H1 (cell line): Measurements from ENCODE around the gene NOLC1. TPM values are rescaled to one million over a fixed set of nuclear protein-coding genes. Genes with fewer than 3 reads are reported as not detected.

Experiments
- CTCF ChIA-PET: fragments of 300-600 bp; sonication (Branson Sonifier 250); formaldehyde crosslinking; loops from one replicate; lab custom pipeline; 2021; ENCODE audit not compliant: partially characterized antibody; lab: Charles Lee
- POLR2A ChIA-PET: fragments of 300-600 bp; sonication (Branson Sonifier 250); formaldehyde crosslinking; loops from one replicate; lab custom pipeline; 2021; ENCODE audit warnings: inconsistent platforms; ENCODE audit not compliant: partially characterized antibody; lab: Charles Lee
- DNase-seq, 2 experiments: peaks; one replicate each; pipeline versions ENCODE4 v3.0.0 to v3.0.0-alpha.2; 2010 to 2022; ENCODE audit warnings: low spot score in 2 of 2, low read depth in 1 of 2, mixed read lengths in 1 of 2
- FAIRE-seq: peaks from 2 replicates; lab custom pipeline; 2011; peaks lifted over from hg19 to GRCh38; lab: Jason Lieb, UNC
- H2AFZ ChIP-seq: 2 replicates; pipeline ENCODE4 v1.8.1; 2012; ENCODE audit warnings: low read length, inconsistent platforms
- H2AK5ac ChIP-seq: 2 replicates; pipeline ENCODE4 v1.6.1; 2013; ENCODE audit warnings: low read depth, low read length
- H2BK120ac ChIP-seq: replicated peaks from 2 replicates; pipeline ENCODE3; 2013; ENCODE audit warnings: low read depth, low read length, inconsistent platforms
- H2BK12ac ChIP-seq: 2 replicates; pipeline ENCODE4 v1.6.1; 2013; ENCODE audit warnings: low read depth, low read length
- H2BK15ac ChIP-seq: 2 replicates; pipeline ENCODE4 v1.6.1; 2013; ENCODE audit warnings: low read length
- H2BK20ac ChIP-seq: 2 replicates; pipeline ENCODE4 v1.6.1; 2013; ENCODE audit warnings: low read length
- H2BK5ac ChIP-seq: 2 replicates; pipeline ENCODE4 v1.6.1; 2013; ENCODE audit warnings: low read depth, low read length
- H3K14ac ChIP-seq: 2 replicates; pipeline ENCODE4 v1.6.1; 2013; ENCODE audit warnings: inconsistent platforms; ENCODE audit not compliant: insufficient read length
- H3K18ac ChIP-seq: 2 replicates; pipeline ENCODE4 v1.6.1; 2013; ENCODE audit warnings: low read length; ENCODE audit errors: extremely low read depth
- H3K23ac ChIP-seq: 2 replicates; pipeline ENCODE4 v1.6.1; 2013; ENCODE audit warnings: inconsistent platforms; ENCODE audit not compliant: insufficient read length
- H3K23me2 ChIP-seq: 2 replicates; pipeline ENCODE4 v1.6.1; 2013; ENCODE audit warnings: low read depth, low read length
- H3K27ac ChIP-seq: 2 replicates; pipeline ENCODE4 v1.6.1; 2011; ENCODE audit warnings: low read depth, low read length, inconsistent platforms
- H3K27me3 ChIP-seq, 4 experiments: replicated peaks in 1 of 4; 1 replicate in 1 of 4; 2 replicates in 3 of 4; pipeline versions ENCODE4 v1.6.1 to v1.8.1; 2011 to 2013; ENCODE audit warnings: low read length in 3 of 4, mild to moderate bottlenecking in 3 of 4, inconsistent platforms in 2 of 4, mixed read lengths in 2 of 4, moderate library complexity in 1 of 4; ENCODE audit not compliant: control insufficient read depth in 3 of 4, insufficient read depth in 3 of 4; ENCODE audit errors: extremely low read depth in 1 of 4
- H3K36me3 ChIP-seq, 4 experiments: 2 replicates each; pipeline versions ENCODE4 v1.6.1 to v1.8.1; 2011 to 2013; ENCODE audit warnings: mild to moderate bottlenecking in 4 of 4, low read length in 3 of 4, moderate library complexity in 2 of 4, control low read depth in 1 of 4, inconsistent platforms in 1 of 4; ENCODE audit not compliant: insufficient read depth in 4 of 4, control insufficient read depth in 2 of 4
- H3K4ac ChIP-seq: replicated peaks from 2 replicates; pipeline ENCODE3; 2013; ENCODE audit warnings: low read length, low read depth, mixed read lengths, inconsistent platforms; ENCODE audit not compliant: insufficient read length
- H3K4me1 ChIP-seq, 4 experiments: replicated peaks in 1 of 4; 1 replicate in 1 of 4; 2 replicates in 3 of 4; pipeline versions ENCODE4 v1.6.1 to v1.8.1; 2011 to 2013; ENCODE audit warnings: low read length in 3 of 4, inconsistent platforms in 2 of 4, mixed read lengths in 1 of 4; ENCODE audit not compliant: insufficient read depth in 4 of 4, control insufficient read depth in 3 of 4
- H3K4me2 ChIP-seq, 2 experiments: 2 replicates each; pipeline versions ENCODE4 v1.6.1 to v1.8.1; 2011 to 2013; ENCODE audit warnings: low read depth in 2 of 2, low read length in 2 of 2, control low read depth in 1 of 2, inconsistent platforms in 1 of 2, mild to moderate bottlenecking in 1 of 2; ENCODE audit not compliant: insufficient read depth in 1 of 2
- H3K4me3 ChIP-seq, 4 experiments: fragments of 200-600, 300-600 bp in 1 of 4; sonication (generic), shearing (Covaris generic), sonication (Bioruptor Twin) in 1 of 4; 2 replicates each; pipeline versions ENCODE4 v1.5.1 to v1.8.1; 2011 to 2016; ENCODE audit warnings: low read length in 4 of 4, low read depth in 3 of 4, control low read depth in 2 of 4, inconsistent platforms in 2 of 4, mild to moderate bottlenecking in 2 of 4, mixed read lengths in 1 of 4, moderate library complexity in 1 of 4; ENCODE audit not compliant: insufficient read depth in 2 of 4; ENCODE audit errors: extremely low read depth in 1 of 4
- H3K56ac ChIP-seq: replicated peaks from 2 replicates; pipeline ENCODE3; 2013; ENCODE audit warnings: low read depth, mild to moderate bottlenecking, mixed read lengths, low read length, inconsistent platforms; ENCODE audit not compliant: insufficient read length
- H3K79me1 ChIP-seq: 2 replicates; pipeline ENCODE4 v1.6.1; 2013; ENCODE audit warnings: low read depth, low read length, control low read depth
- H3K79me2 ChIP-seq, 2 experiments: 2 replicates each; pipeline versions ENCODE4 v1.6.1 to v1.8.1; 2012 to 2013; ENCODE audit warnings: low read length in 2 of 2, mild to moderate bottlenecking in 2 of 2, inconsistent platforms in 1 of 2; ENCODE audit not compliant: insufficient read depth in 2 of 2, control insufficient read depth in 1 of 2
- H3K9ac ChIP-seq, 4 experiments: replicated peaks in 1 of 4; 1 replicate in 1 of 4; 2 replicates in 3 of 4; pipeline versions ENCODE4 v1.6.1 to v1.8.1; 2011 to 2013; ENCODE audit warnings: low read depth in 3 of 4, low read length in 3 of 4, control low read depth in 2 of 4, mild to moderate bottlenecking in 2 of 4, moderate library complexity in 2 of 4, inconsistent platforms in 1 of 4; ENCODE audit errors: extremely low read depth in 1 of 4
- H3K9me3 ChIP-seq, 2 experiments: 2 replicates each; pipeline versions ENCODE4 v1.6.1 to v1.8.1; 2012 to 2013; ENCODE audit warnings: mild to moderate bottlenecking in 2 of 2, moderate library complexity in 2 of 2, control low read depth in 1 of 2, inconsistent platforms in 1 of 2, low read depth in 1 of 2, low read length in 1 of 2, mixed read lengths in 1 of 2; ENCODE audit not compliant: insufficient read depth in 2 of 2
- H4K20me1 ChIP-seq, 2 experiments: replicated peaks in 1 of 2; 2 replicates each; pipeline versions ENCODE3 to v1.8.1; 2011 to 2013; ENCODE audit warnings: inconsistent platforms in 2 of 2, low read length in 2 of 2, mild to moderate bottlenecking in 1 of 2; ENCODE audit not compliant: insufficient read depth in 2 of 2, control insufficient read depth in 1 of 2
- H4K5ac ChIP-seq: 2 replicates; pipeline ENCODE4 v1.6.1; 2013; ENCODE audit warnings: low read length, low read depth, mixed read lengths, inconsistent platforms; ENCODE audit not compliant: insufficient read length
- H4K8ac ChIP-seq: 2 replicates; pipeline ENCODE4 v1.8.0; 2013; ENCODE audit warnings: mild to moderate bottlenecking, moderate library complexity, low read length, inconsistent platforms; ENCODE audit not compliant: insufficient read depth; ENCODE audit errors: extremely low read depth
- H4K91ac ChIP-seq: replicated peaks from 2 replicates; pipeline ENCODE3; 2013; ENCODE audit warnings: low read length, mixed read lengths, inconsistent platforms; ENCODE audit not compliant: insufficient read length
- KDM1A ChIP-seq: fragments of 200-600, 300-600 bp; sonication (generic); IDR thresholded peaks from 2 replicates; pipeline ENCODE4 v1.7.1; 2016; ENCODE audit warnings: mild to moderate bottlenecking, low read length, borderline replicate concordance
- POLR2A ChIP-seq, 2 experiments: IDR thresholded peaks; 1 replicate in 1 of 2; 2 replicates in 1 of 2; pipeline ENCODE4 v1.6.1; 2011; ENCODE audit warnings: low read depth in 2 of 2, low read length in 2 of 2, mild to moderate bottlenecking in 2 of 2; ENCODE audit errors: control extremely low read depth in 1 of 2
- WGBS, 2 experiments: shearing (Covaris generic) in 1 of 2; methylation state at CpG; one replicate each; pipeline versions ENCODE4 v1.1.6 to v1.1.7; 2013 to 2015; ENCODE audit warnings: low lambda C conversion rate in 2 of 2, mixed read lengths in 2 of 2, inconsistent platforms in 1 of 2, low coverage in 1 of 2, missing lambda C conversion rate in 1 of 2; ENCODE audit not compliant: insufficient replicate concordance in 2 of 2, insufficient coverage in 1 of 2, insufficient read length in 1 of 2; ENCODE audit errors: extremely low coverage in 1 of 2, missing lambda C conversion rate in 1 of 2; 5-methylcytosine and 5-hydroxymethylcytosine counted together
- polyA plus RNA-seq, 7 experiments: library from polyadenylated mRNA; depleted of rRNA in 3 of 7; stranded (reverse) in 5 of 7; unstranded in 2 of 7; fragments of >200 nt in 5 of 7; fragments of 200-250 nt in 2 of 7; gene quantifications; 1 replicate in 5 of 7; 2 replicates in 1 of 7; 4 replicates in 1 of 7; pipeline versions ENCODE4 v1.2.1 to v1.2.3, GENCODE V29; 2011 to 2013; ENCODE audit warnings: missing spikeins in 2 of 7, mixed read lengths in 2 of 7
- total RNA-seq: library from RNA; stranded (reverse); fragmentation: NEBNext Ultra II Directional; extraction: Animal tissue kit (Norgen Biotek cat#: 25700); gene quantifications from 2 replicates; pipeline ENCODE4 v1.2.1, GENCODE V29; 2021

Gene NOLC1
- total and polyA plus RNA-seq, 2 of the 8 experiments (the other 6 are each of a cell fraction or from before 2014, with no cell fraction given) = 86.3 to 191 TPM

DNA sequence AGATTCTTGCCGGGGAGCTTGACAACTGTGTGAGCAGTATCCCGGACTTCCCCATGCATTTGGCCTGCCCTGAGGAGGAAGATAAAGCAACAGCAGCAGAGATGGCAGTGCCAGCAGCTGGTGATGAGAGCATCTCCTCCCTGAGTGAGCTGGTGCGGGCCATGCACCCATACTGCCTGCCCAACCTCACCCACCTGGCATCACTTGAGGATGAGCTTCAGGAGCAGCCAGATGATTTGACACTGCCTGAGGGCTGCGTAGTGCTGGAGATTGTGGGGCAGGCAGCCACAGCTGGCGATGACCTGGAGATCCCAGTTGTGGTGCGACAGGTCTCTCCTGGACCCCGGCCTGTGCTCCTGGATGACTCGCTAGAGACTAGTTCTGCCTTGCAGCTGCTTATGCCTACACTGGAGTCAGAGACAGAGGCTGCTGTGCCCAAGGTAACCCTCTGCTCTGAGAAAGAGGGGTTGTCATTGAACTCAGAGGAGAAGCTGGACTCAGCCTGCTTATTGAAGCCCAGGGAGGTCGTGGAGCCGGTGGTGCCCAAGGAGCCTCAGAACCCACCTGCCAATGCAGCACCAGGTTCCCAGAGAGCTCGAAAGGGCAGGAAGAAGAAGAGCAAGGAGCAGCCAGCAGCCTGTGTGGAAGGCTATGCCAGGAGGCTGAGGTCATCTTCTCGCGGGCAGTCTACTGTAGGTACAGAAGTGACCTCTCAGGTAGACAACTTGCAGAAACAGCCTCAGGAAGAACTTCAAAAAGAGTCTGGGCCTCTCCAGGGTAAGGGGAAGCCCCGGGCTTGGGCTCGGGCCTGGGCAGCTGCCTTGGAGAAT, 12.7 kb upstream of the NOLC1 start:
- Histone ChIP-seq H4K20me1 (peaks cover 41 to 52% of the 10 kb centered on the region in 2 experiments), H3K14ac (no peak overlapping the region)
- POLR2A ChIA-PET = interaction anchor here (0.7 to 20.0 kb wide), 10 partner anchors 11 to 519 kb away, joined by 3 to 408 read pairs (median 4); partner anchors contain the start of genes LDB1 and NOLC1

More for the DNA sequence above, 12.7 kb upstream of the NOLC1 start:
- DNase-seq (no peak), FAIRE-seq (no peak)
- H3K56ac ChIP-seq = no peak overlapping the region
- H2BK12ac ChIP-seq = no peak overlapping the region
- no peak overlapping the region for H3K9ac ChIP-seq
- CTCF ChIA-PET = interaction anchor here (0.6 to 3.8 kb wide), 8 partner anchors 8 to 67 kb away, joined by 3 to 20 read pairs (median 5); no protein-coding TSS in a partner anchor
- no peak overlapping the region for H4K8ac ChIP-seq
- peaks cover 0 to 10% (median 1%) of the 10 kb centered on the region in 4 experiments; a peak in 4 of 7 replicates for H3K4me1 ChIP-seq
- no peaks in the 10 kb centered on the region for H3K27me3 ChIP-seq
- H4K5ac ChIP-seq = no peak overlapping the region
- H2AK5ac ChIP-seq = no peak overlapping the region
- H3K23ac ChIP-seq = no peak overlapping the region
- no peak overlapping the region for H3K4me3 ChIP-seq
- H3K79me2 ChIP-seq = peaks cover 26 to 83% of the 10 kb centered on the region in 2 experiments
- H2BK20ac ChIP-seq = no peak overlapping the region
- no peaks in the 10 kb centered on the region for H3K9me3 ChIP-seq
- H2BK5ac ChIP-seq = no peak overlapping the region
- no peak overlapping the region for H3K4me2 ChIP-seq
- 93% methylated on average over 15 of the region's 15 CpGs; no CpG with 5 or more reads in 1 of the 2 experiments for WGBS, 2 experiments
- H2BK120ac ChIP-seq = no peak overlapping the region
- peak in 1 of 2 experiments; percentile 26; a peak in 1 of 3 replicates for TF ChIP-seq POLR2A (IDR thresholded peaks at IDR 0.05; ENCODE audit: control extremely low read depth in 1 of 2, low read depth in 2 of 2, low read length in 2 of 2)
- no peak for TF ChIP-seq KDM1A
- H2AFZ ChIP-seq = no peak overlapping the region
- no peak overlapping the region for H3K18ac ChIP-seq
- H4K91ac ChIP-seq = no peak overlapping the region
- no peak overlapping the region for H3K27ac ChIP-seq
- no peak overlapping the region for H2BK15ac ChIP-seq
- peaks cover 50 to 68% (median 63%) of the 10 kb centered on the region in 4 experiments for H3K36me3 ChIP-seq
- no peak overlapping the region for H3K4ac ChIP-seq
- H3K23me2 ChIP-seq = peaks cover 2% of the 10 kb centered on the region; the same call in 1 of the 2 replicates
- H3K79me1 ChIP-seq = peaks cover 36% of the 10 kb centered on the region
